GM23338 (cell line): ENCODE data around the gene PCBP3. TPM values are rescaled to one million over a fixed set of nuclear protein-coding genes. Genes with fewer than 3 reads are reported as not detected.

ENCODE experiments used
- ATAC-seq: fragments of 200-7000 bp; cut with Tn5 transposase; 3 replicates; pipeline ENCODE4 v1.9.1; 2020
- DNase-seq: peaks from one replicate; pipeline ENCODE4 v3.0.0-alpha.2; 2015; ENCODE audit warnings: low spot score
- H2AFZ ChIP-seq: fragments of 200-600 bp; sonication (generic); 2 replicates; pipeline ENCODE4 v1.8.0; 2016; ENCODE audit warnings: antibody characterized with exemption, mild to moderate bottlenecking, moderate library complexity
- H3F3A ChIP-seq: fragments of 200-600 bp; sonication (generic); replicated peaks from 2 replicates; pipeline ENCODE4 v1.8.0; 2017; ENCODE audit warnings: antibody characterized with exemption, mixed run types, low read depth
- H3K27ac ChIP-seq: fragments of 200-600 bp; sonication (generic); 2 replicates; pipeline ENCODE4 v1.6.1; 2016; ENCODE audit warnings: low read depth
- H3K27me3 ChIP-seq: fragments of 200-600 bp; sonication (generic); 2 replicates; pipeline ENCODE4 v1.8.0; 2016; ENCODE audit warnings: mild to moderate bottlenecking, mixed run types, moderate library complexity; ENCODE audit not compliant: insufficient read depth
- H3K36me3 ChIP-seq: fragments of 200-600 bp; sonication (generic); 2 replicates; pipeline ENCODE4 v1.8.0; 2016; ENCODE audit warnings: mild to moderate bottlenecking; ENCODE audit not compliant: insufficient read depth
- H3K4me1 ChIP-seq: fragments of 200-600 bp; sonication (generic); 2 replicates; pipeline ENCODE4 v1.8.0; 2016; ENCODE audit warnings: mild to moderate bottlenecking, moderate library complexity; ENCODE audit not compliant: insufficient read depth
- H3K4me2 ChIP-seq: fragments of 200-600 bp; sonication (generic); 2 replicates; pipeline ENCODE4 v1.7.1; 2017; ENCODE audit warnings: mixed run types
- H3K4me3 ChIP-seq: fragments of 200-600 bp; sonication (generic); 2 replicates; pipeline ENCODE4 v1.6.1; 2016; ENCODE audit warnings: mixed run types
- H3K79me2 ChIP-seq: fragments of 200-600 bp; sonication (generic); replicated peaks from 2 replicates; pipeline ENCODE4 v1.8.0; 2017; ENCODE audit warnings: mild to moderate bottlenecking; ENCODE audit not compliant: insufficient read depth
- H3K9me2 ChIP-seq: fragments of 200-600 bp; sonication (generic); 2 replicates; pipeline ENCODE4 v1.8.0; 2017; ENCODE audit not compliant: insufficient read depth
- H4K20me1 ChIP-seq: fragments of 200-600 bp; sonication (generic); replicated peaks from 2 replicates; pipeline ENCODE4 v1.8.0; 2017; ENCODE audit warnings: mild to moderate bottlenecking; ENCODE audit not compliant: insufficient read depth
- H3K27ac Mint-ChIP-seq: 2 replicates; pipeline ENCODE4 v1.8.0; 2020; ENCODE audit warnings: inconsistent platforms, mild to moderate bottlenecking, moderate library complexity, mixed read lengths
- H3K27me3 Mint-ChIP-seq: 3 replicates; pipeline ENCODE4 v1.8.0; 2022; ENCODE audit warnings: low read depth, mild to moderate bottlenecking, moderate library complexity, mixed read lengths, inconsistent platforms; ENCODE audit not compliant: insufficient read depth, poor library complexity
- H3K36me3 Mint-ChIP-seq: 3 replicates; pipeline ENCODE4 v1.8.0; 2021; ENCODE audit warnings: low read depth, mild to moderate bottlenecking, inconsistent platforms, moderate library complexity, mixed read lengths
- H3K4me1 Mint-ChIP-seq: 3 replicates; pipeline ENCODE4 v1.8.0; 2020; ENCODE audit warnings: mild to moderate bottlenecking, inconsistent platforms, mixed read lengths
- H3K4me3 Mint-ChIP-seq: 3 replicates; pipeline ENCODE4 v1.8.0; 2021; ENCODE audit warnings: moderate library complexity, mild to moderate bottlenecking, inconsistent platforms, mixed read lengths
- H3K9me3 Mint-ChIP-seq: 3 replicates; pipeline ENCODE4 v1.8.0; 2020; ENCODE audit warnings: moderate library complexity, mild to moderate bottlenecking, inconsistent platforms, mixed read lengths
- CREB1 ChIP-seq: fragments of 250-450 bp; sonication (Bioruptor Pico); IDR thresholded peaks from 2 replicates; pipeline ENCODE4 v1.5.0; 2020; ENCODE audit warnings: low read depth, mild to moderate bottlenecking, moderate library complexity
- CTCF ChIP-seq, 2 experiments: fragments of 200-600 bp in 1 of 2; sonication (generic) in 1 of 2; conservative IDR thresholded peaks; 2 replicates each; pipeline versions ENCODE4 v1.5.1 to v1.6.1; 2016 to 2017; ENCODE audit warnings: antibody characterized with exemption in 2 of 2, low read depth in 2 of 2, mild to moderate bottlenecking in 2 of 2, moderate library complexity in 1 of 2
- ETS1 ChIP-seq: IDR thresholded peaks from 2 replicates; pipeline ENCODE4 v1.6.1; 2016; ENCODE audit warnings: antibody characterized with exemption
- EZH2phosphoT487 ChIP-seq: fragments of 200-600 bp; sonication (generic); IDR thresholded peaks from one replicate; pipeline ENCODE4 v1.8.1; 2018; ENCODE audit warnings: antibody characterized with exemption; ENCODE audit not compliant: unreplicated experiment
- JUNB ChIP-seq: IDR thresholded peaks from one replicate; pipeline ENCODE4 v1.6.1; 2016; ENCODE audit warnings: antibody characterized with exemption; ENCODE audit not compliant: unreplicated experiment
- POLR2AphosphoS5 ChIP-seq: IDR thresholded peaks from 2 replicates; pipeline ENCODE4 v1.6.1; 2016; ENCODE audit warnings: antibody characterized with exemption, low read depth
- STAT1 ChIP-seq: IDR thresholded peaks from one replicate; pipeline ENCODE4 v1.6.1; 2016; ENCODE audit warnings: antibody characterized with exemption; ENCODE audit not compliant: unreplicated experiment
- ZNF114 ChIP-seq: fragments of 250-450 bp; sonication (Bioruptor Pico); IDR thresholded peaks from 2 replicates; pipeline ENCODE4 v1.5.0; 2020; ENCODE audit warnings: mild to moderate bottlenecking, moderate library complexity
- ZNF462 ChIP-seq: fragments of 250-450 bp; sonication (Bioruptor Pico); IDR thresholded peaks from 2 replicates; pipeline ENCODE4 v1.5.0; 2020; ENCODE audit warnings: mild to moderate bottlenecking, moderate library complexity
- polyA plus RNA-seq: library from polyadenylated mRNA; unstranded; fragments of >200 nt; fragmentation: Nextera tagmentation; extraction: Ambion mirVana; gene quantifications from 2 replicates; pipeline ENCODE4 v1.2.1, GENCODE V29; 2016
- total RNA-seq: library from RNA; depleted of rRNA; stranded (reverse); fragments of >200 nt; shearing (Covaris generic); gene quantifications from 2 replicates; pipeline ENCODE4 v1.2.3, GENCODE V29; 2014

PCBP3 gene
- total and polyA plus RNA-seq, 2 experiments from 2014 or later, result 7.1 to 9.1 TPM

GRCh38 chr21:45871616-45872236 is 228.2 kb downstream of the PCBP3 start:
- no peaks in the 10 kb centered on the region for H3F3A ChIP-seq
- no peaks in the 10 kb centered on the region for H4K20me1 ChIP-seq
- no peaks in the 10 kb centered on the region for H3K36me3 Mint-ChIP-seq
- H3K79me2 ChIP-seq, result no peaks in the 10 kb centered on the region
- H3K27me3 ChIP-seq, result no peaks in the 10 kb centered on the region
- no peak overlapping the region for H3K4me3 ChIP-seq
- H3K4me1 ChIP-seq, result no peaks in the 10 kb centered on the region
- no peak overlapping the region for H2AFZ ChIP-seq
- H3K36me3 ChIP-seq, result no peaks in the 10 kb centered on the region
- no peak overlapping the region for H3K27ac ChIP-seq
- DNase-seq (no peak), ATAC-seq (no peak)
- no peak overlapping the region for H3K4me2 ChIP-seq
- TF ChIP-seq ETS1 (no peak), CTCF (conservative IDR thresholded peaks at IDR 0.05; ENCODE audit: low read depth in 2 of 2) (no peak), JUNB (no peak), POLR2AphosphoS5 (no peak), STAT1 (no peak), ZNF114 (CRISPR knock-in tag) (no peak), ZNF462 (CRISPR knock-in tag) (no peak), CREB1 (no peak), EZH2phosphoT487 (no peak)
- H3K4me3 Mint-ChIP-seq, result no peak overlapping the region
- no peak overlapping the region for H3K27ac Mint-ChIP-seq
- no peaks in the 10 kb centered on the region for H3K9me2 ChIP-seq
- H3K9me3 Mint-ChIP-seq, result no peaks in the 10 kb centered on the region
- peaks cover 5% of the 10 kb centered on the region for H3K27me3 Mint-ChIP-seq
- no peaks in the 10 kb centered on the region for H3K4me1 Mint-ChIP-seq
